Islet of Langerhans (tissue), 1 donor: Measurements from ENCODE around the gene CCM2.
"Not testable (repeated sequence)": the region's sequence is repeated elsewhere in the genome, so short reads cannot be mapped to it uniquely, and the experiment has no call there.

ENCODE experiments used
- FAIRE-seq: peaks from one replicate; lab custom pipeline; 2011; peaks lifted over from hg19 to GRCh38; lab: Jason Lieb, UNC

CCM2 gene

GRCh38 chr7:45001826-45002225, 1.8 kb downstream of the CCM2 start:
- no peak for FAIRE-seq

- no peak for FAIRE-seq
Measured at GRCh38 chr7:45003789-45004188, 3.8 kb downstream of the CCM2 start.

- FAIRE-seq = no peak
Measured at GRCh38 chr7:45007106-45007505, 7.1 kb downstream of the CCM2 start.

- FAIRE-seq = no peak
Measured at GRCh38 chr7:45007571-45008328, 7.7 kb downstream of the CCM2 start.

GRCh38 chr7:45013465-45013967, 13.5 kb downstream of the CCM2 start:
- FAIRE-seq = no peak

GRCh38 chr7:45015313-45015712, 15.3 kb downstream of the CCM2 start:
- FAIRE-seq = no peak

GRCh38 chr7:45017253-45017652, 17.3 kb downstream of the CCM2 start:
- no peak for FAIRE-seq

- no peak for FAIRE-seq
Measured at GRCh38 chr7:45020915-45021314, 20.9 kb downstream of the CCM2 start.

- no peak for FAIRE-seq
Measured at GRCh38 chr7:45021604-45022296, 21.7 kb downstream of the CCM2 start.

- FAIRE-seq = no peak
Measured at GRCh38 chr7:45024126-45024744, 24.2 kb downstream of the CCM2 start.

GRCh38 chr7:45025473-45025872, 25.5 kb downstream of the CCM2 start:
- FAIRE-seq = not testable (repeated sequence)

- no peak for FAIRE-seq
Measured at GRCh38 chr7:45026013-45026412, 26.0 kb downstream of the CCM2 start.

GRCh38 chr7:45026984-45027773, 27.2 kb downstream of the CCM2 start:
- FAIRE-seq = no peak

GRCh38 chr7:45027774-45028114, 27.7 kb downstream of the CCM2 start:
- no peak for FAIRE-seq

GRCh38 chr7:45028138-45028919, 28.3 kb downstream of the CCM2 start:
- no peak for FAIRE-seq

GRCh38 chr7:45028920-45029344, 28.9 kb downstream of the CCM2 start:
- no peak for FAIRE-seq

GRCh38 chr7:45031829-45032228, 31.8 kb downstream of the CCM2 start:
- FAIRE-seq = no peak

GRCh38 chr7:45032421-45032820, 32.4 kb downstream of the CCM2 start:
- FAIRE-seq = no peak

- FAIRE-seq = no peak
Measured at GRCh38 chr7:45033261-45033930, 33.4 kb downstream of the CCM2 start.

GRCh38 chr7:45033931-45034290, 33.9 kb downstream of the CCM2 start:
- no peak for FAIRE-seq

GRCh38 chr7:45034710-45035109, 34.7 kb downstream of the CCM2 start:
- not testable (repeated sequence) for FAIRE-seq
